Measurements from ENCODE around the gene GMPR.
"Not testable (repeated sequence)": the region's sequence is repeated elsewhere in the genome, so short reads cannot be mapped to it uniquely, and the experiment has no call there.

GMPR gene

GRCh38 chr6:16254535-16254934 is 16.1 kb downstream of the GMPR start:
- DNase-seq (ENCODE audit: extremely low read depth, low read depth) = no peak
- H3K4me3 ChIP-seq (replicated peaks; ENCODE audit: low read depth, low read length) = no peak overlapping the region
- no peak for TF ChIP-seq CTCF (IDR thresholded peaks at IDR 0.05; ENCODE audit: low read depth, low read length, missing control alignments)

- DNase-seq (ENCODE audit: extremely low read depth, low read depth) = no peak
- H3K4me3 ChIP-seq (replicated peaks; ENCODE audit: low read depth, low read length) = no peak overlapping the region
- TF ChIP-seq CTCF (IDR thresholded peaks at IDR 0.05; ENCODE audit: low read depth, low read length, missing control alignments) = no peak
Observed at GRCh38 chr6:16256781-16257180, 18.4 kb downstream of the GMPR start.

GRCh38 chr6:16257999-16258708 is 19.8 kb downstream of the GMPR start:
- H3K4me3 ChIP-seq (replicated peaks; ENCODE audit: low read depth, low read length) = no peak overlapping the region
- TF ChIP-seq CTCF (IDR thresholded peaks at IDR 0.05; ENCODE audit: low read depth, low read length, missing control alignments) = no peak
- no peak for DNase-seq (ENCODE audit: extremely low read depth, low read depth)

- TF ChIP-seq CTCF (IDR thresholded peaks at IDR 0.05; ENCODE audit: low read depth, low read length, missing control alignments) = no peak
- H3K4me3 ChIP-seq (replicated peaks; ENCODE audit: low read depth, low read length) = no peak overlapping the region
- no peak for DNase-seq (ENCODE audit: extremely low read depth, low read depth)
Observed at GRCh38 chr6:16258709-16259075, 20.3 kb downstream of the GMPR start.

- H3K4me3 ChIP-seq (replicated peaks; ENCODE audit: low read depth, low read length); DNase-seq (ENCODE audit: extremely low read depth, low read depth): not testable (repeated sequence)
Observed at GRCh38 chr6:16259604-16260003, 21.2 kb downstream of the GMPR start.

- DNase-seq (ENCODE audit: extremely low read depth, low read depth); H3K4me3 ChIP-seq (replicated peaks; ENCODE audit: low read depth, low read length): not testable (repeated sequence)
Observed at GRCh38 chr6:16260602-16261001, 22.2 kb downstream of the GMPR start.

GRCh38 chr6:16262773-16263172 is 24.4 kb downstream of the GMPR start:
- not testable (repeated sequence) for DNase-seq (ENCODE audit: extremely low read depth, low read depth); H3K4me3 ChIP-seq (replicated peaks; ENCODE audit: low read depth, low read length)

- H3K4me3 ChIP-seq (replicated peaks; ENCODE audit: low read depth, low read length) = not testable (repeated sequence)
Observed at GRCh38 chr6:16263464-16264099, 25.2 kb downstream of the GMPR start.

GRCh38 chr6:16264785-16265184 is 26.4 kb downstream of the GMPR start:
- no peak for TF ChIP-seq CTCF (IDR thresholded peaks at IDR 0.05; ENCODE audit: low read depth, low read length, missing control alignments)
- DNase-seq (ENCODE audit: extremely low read depth, low read depth) = no peak
- H3K4me3 ChIP-seq (replicated peaks; ENCODE audit: low read depth, low read length) = no peak overlapping the region

More at GRCh38 chr6:16263464-16264099, 25.2 kb downstream of the GMPR start:
- DNase-seq (ENCODE audit: extremely low read depth, low read depth) = not testable (repeated sequence)
